Measurements from ENCODE around the gene NKD1. TPM values are rescaled to one million over a fixed set of nuclear protein-coding genes. Genes with fewer than 3 reads are reported as not detected.

Gene NKD1
- total RNA-seq, 1 experiment from 2014 or later: 0.06 TPM

DNA sequence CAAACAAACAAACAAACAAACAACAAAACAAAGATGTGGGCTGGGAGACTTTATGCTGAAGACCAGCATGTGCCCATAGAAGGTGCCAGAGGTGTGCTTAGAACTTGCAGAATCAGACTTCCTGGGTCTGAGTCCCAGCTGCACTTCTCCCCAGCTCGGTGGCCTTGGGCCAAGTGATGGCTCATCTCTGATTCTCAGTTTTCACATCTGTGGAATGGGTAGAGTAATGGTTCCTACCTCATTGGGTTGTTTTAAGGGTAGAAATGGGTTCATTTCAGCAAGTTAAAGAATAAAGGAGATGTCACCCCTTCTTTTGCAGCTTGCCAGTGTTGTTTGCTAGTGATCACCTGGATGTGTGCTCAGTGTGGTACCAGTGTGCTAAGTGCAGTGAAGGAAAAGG lies 10.7 kb downstream of the NKD1 start:
- no peak for DNase-seq (ENCODE audit: low read depth)

- DNase-seq (ENCODE audit: low read depth): no peak
Measured at GRCh38 chr16:50559342-50559741, 11.1 kb downstream of the NKD1 start.

DNA sequence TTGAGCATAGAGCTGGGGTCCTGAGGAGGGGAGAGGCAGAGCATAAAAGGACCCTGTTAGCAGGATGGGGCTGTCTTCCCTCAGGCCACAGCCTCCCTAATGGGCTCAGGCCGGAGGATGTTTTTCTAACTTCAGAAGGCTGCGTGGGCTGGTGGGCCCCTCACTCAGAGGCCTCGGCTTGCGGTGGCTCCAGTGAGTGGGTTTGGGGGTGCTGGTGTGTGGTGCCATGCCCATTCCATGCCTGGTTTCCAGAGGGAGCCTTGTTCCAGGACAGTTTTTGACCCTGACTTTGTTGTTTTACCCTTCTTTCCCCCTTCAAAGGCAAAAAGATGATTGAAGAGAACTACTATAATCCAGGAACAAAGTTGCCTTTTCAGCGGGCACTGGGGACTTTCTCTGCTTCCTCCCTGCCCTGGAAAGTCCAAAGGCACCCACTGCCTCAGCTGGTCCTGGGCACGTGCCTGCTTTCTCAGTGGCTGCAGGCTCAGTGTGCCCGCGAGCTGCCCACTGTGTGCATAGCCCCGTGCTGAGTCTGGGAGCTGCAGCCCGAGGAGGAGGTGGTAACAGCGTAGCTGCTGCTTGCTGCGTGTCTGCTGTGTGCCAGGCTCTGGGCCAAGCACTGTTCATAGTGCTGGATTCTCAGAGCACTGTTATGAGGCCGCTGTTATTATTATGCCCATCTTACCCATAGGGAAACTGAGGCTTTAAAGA lies 11.8 kb downstream of the NKD1 start:
- no peak for DNase-seq (ENCODE audit: low read depth)

DNA sequence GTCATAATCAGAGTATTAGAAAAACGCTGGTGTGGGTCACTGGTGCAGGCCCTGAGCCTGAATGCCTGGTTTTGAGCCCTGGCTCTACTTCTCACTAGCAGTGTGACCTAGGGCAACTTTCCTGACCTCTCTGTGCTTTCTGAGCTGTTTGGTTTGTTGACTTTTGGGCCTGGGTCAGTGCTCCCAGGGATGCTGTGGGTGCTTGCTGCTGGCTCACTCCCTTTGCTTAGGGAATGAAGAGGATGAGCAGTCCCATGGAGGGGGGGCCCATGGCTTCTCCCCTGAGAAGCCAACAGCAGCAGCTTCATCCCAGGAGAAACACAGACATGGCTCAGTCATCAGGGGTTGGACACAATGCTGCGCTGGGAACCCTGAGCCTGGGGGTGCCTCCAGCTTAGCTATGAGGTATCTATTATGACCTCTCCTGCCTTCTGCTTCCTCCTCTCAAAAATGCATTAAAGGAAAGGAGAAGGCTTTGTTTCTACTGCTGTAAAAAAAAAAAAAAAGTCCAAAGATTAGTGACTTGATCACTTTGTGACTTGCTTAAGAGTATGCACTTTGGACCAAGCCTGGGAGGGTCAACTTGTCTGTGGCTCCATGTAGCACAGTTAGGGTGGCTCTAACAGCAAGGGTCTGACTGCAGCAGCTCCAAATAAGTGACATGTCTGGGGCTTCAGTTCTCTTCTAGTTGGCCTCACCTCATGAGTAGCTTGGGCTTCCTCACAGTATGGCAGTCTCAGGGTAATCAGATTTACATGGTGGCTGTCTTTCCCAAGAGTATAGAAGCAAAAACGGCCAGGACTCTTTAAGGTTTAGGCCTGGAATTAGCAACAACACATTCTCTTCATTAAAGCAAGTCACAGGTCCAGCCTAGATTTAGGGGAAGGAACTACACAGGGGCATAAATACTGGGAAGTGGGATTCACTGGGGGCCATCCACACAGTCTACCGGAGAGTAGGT lies 13.0 kb downstream of the NKD1 start:
- no peak for DNase-seq (ENCODE audit: low read depth)

GRCh38 chr16:50562657-50563056 lies 14.5 kb downstream of the NKD1 start:
- no peak for DNase-seq (ENCODE audit: low read depth)

GRCh38 chr16:50563989-50564388 lies 15.8 kb downstream of the NKD1 start:
- no peak for DNase-seq (ENCODE audit: low read depth)

DNA sequence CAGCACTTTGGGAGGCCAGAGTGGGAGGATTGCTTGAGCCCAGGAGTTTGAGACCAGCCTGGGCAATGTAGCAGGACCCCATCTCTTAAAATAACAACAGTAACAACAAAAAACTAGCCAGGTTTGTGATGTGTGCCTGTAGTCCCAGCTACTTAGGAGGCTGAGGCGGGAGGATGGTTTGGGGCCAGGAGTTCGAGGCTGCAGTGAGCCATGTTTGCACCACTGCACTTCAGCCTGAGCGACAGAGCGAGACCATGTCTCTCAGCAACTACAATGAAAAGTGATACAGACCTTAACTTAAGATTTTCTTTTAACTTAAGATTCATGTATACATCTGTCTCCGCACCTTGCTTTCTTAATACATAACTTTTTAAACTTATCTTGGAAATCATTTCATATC lies 17.2 kb downstream of the NKD1 start:
- DNase-seq (ENCODE audit: low read depth): no peak

- no peak for DNase-seq (ENCODE audit: low read depth)
Measured at GRCh38 chr16:50566014-50566962, 18.1 kb downstream of the NKD1 start.

DNA sequence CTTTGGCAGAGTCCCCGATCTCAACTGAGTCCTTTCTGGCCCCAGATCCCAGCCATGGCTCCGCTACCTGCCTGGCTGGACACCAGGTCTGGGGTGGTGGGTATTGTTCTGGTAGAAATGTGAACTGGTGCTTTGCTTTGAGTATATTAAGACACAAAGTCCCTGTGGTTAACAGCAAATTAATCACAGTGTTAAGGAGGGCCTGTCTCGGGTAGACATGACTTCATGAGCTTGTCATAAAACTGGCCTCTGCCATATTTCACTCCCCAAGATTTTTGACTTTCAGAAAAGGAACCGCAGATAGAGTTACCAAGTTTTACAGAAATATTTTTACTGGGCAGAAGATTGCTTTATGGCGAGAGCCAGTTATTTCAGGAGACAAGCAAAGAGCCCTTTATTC lies 19.5 kb downstream of the NKD1 start:
- no peak for DNase-seq (ENCODE audit: low read depth)

GRCh38 chr16:50568187-50568815 lies 20.1 kb downstream of the NKD1 start:
- no peak for DNase-seq (ENCODE audit: low read depth)

- no peak for DNase-seq (ENCODE audit: low read depth)
Measured at GRCh38 chr16:50570354-50570753, 22.2 kb downstream of the NKD1 start.

GRCh38 chr16:50570808-50571598 lies 22.8 kb downstream of the NKD1 start:
- no peak for DNase-seq (ENCODE audit: low read depth)

DNA sequence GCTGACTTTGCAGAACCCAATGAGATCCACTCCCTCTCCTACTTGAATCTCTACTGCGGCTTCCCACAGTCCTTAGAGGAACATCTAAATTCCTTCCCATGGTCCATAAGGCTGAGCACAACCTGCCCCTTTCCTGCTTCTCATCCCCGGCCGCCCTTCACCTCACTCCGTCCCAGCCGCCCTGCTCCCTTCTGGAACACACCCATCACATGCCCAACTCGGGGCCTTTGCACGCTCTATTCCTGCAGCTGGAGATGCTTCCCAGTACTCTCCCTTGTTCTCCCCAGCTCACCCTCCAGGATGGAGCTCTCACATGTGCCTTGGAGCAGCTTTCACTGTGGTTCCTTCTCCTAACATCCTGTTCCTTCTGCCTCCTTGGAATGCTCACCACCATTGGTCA lies 23.6 kb downstream of the NKD1 start:
- DNase-seq (ENCODE audit: low read depth): no peak

DNA sequence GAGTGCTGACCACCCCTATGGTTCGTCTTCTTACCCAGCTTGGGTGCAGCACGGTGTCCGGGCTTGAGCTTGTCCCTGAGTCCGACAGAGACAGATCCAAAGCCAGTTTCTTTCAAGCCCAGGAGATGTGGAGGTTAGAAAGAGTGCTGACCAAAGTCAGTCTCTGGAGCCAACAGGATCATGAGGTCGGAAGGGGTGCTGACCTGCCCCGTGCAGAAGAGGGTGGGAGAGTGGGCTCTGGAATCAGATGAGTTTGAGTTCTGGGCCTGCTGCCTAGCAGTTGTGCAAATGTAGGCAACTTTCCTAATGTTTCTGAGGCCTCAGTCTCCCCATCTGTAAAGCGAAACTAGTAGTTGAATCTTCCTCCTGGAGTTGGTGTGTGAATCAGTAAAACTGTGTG lies 24.5 kb downstream of the NKD1 start:
- DNase-seq (ENCODE audit: low read depth): no peak

DNA sequence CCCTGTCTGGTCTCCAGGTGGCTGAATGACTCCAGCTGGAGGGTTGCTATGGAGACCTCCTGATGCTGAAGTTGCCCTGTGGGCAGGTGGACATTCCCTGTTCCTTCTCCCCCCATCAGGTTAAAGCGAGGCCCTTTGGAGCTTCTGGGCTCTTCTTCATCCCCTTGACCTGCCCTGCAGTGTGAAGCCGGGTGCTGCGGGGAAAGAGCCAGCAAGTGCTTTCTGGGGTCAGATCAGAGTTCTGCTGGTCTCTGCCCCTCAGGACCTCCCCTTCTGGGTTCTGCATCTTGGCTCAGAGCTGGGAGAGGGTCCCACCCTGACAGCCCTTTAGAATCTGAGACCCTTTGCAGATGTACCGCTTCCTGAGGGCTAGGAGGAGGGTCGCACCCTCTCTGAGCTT lies 25.1 kb downstream of the NKD1 start:
- no peak for DNase-seq (ENCODE audit: low read depth)

- no peak for DNase-seq (ENCODE audit: low read depth)
Measured at GRCh38 chr16:50573947-50574744, 25.9 kb downstream of the NKD1 start.

DNA sequence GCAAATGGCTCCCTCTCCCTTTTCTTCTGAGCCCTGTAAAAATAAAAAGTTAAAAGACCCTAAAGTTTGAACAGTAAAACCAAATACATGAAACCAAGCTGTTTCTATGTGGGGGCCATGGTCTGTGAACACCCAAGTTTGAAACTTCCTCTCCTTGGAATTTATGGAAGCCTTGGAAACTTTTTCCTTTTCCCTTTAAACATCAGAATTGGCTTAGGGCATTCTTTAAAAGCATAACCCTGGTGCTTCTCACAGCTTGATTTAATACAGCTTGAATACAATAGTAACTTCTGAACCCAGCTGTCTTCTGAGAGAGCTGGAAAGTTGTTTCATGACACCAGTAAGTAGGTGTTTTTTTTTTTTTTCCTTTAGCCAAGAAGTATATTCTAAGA lies 26.5 kb downstream of the NKD1 start:
- no peak for DNase-seq (ENCODE audit: low read depth)

DNA sequence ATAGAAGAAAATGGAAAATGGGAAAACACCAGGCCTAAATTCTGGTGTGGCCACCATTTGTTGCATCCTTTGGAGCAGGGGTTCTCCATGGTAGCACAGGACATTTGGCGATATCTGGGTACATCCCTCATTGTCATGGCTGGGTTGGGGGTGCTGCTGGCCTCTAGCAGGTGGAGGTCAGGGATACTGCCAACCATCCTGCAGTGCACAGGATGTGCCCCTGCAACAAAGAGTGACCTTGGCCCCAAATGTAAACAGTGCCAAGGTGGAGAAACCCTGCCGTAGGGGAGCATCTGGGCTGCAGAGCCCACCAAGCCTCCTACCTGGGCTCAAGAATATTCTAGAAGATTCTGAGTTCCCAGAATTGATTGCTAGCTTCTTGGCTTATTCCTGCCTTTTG lies 27.5 kb downstream of the NKD1 start:
- DNase-seq (ENCODE audit: low read depth): no peak

DNA sequence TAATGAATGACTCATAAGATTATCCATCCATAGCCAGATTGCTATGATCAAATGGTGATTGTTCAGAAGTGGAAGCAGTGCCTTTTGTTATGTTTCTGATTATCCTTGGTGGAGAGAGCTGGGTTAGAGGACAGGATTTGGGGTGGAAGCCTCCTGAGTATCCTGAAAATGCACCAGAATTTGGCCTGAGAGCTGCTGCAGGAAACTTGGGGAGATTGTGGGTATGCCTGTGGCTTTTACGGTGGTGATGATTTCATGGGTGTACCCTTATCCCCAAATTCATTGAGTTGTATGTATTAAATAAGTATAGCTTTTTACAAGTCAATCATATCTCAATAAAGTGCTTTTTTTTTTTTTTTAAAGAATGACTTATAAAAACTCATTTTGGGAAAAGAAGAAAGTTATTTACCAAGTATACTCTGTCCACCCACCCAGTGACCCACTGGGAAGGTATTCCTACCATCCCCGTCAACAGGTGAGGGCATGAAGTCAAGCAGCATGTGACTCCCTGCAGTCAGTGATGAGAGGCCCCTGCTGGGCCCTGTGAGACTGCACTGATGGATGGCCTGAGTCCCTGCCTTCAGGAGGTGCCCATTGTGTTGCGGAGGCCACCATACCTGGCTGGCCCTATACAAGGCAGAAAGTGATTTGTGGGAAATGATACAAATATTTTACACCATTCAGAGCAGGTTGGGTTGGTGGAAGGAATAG lies 28.4 kb downstream of the NKD1 start:
- no peak for DNase-seq (ENCODE audit: low read depth)

Measured in LHCN-M2 (cell line).